ENCODE results near the gene STPG2.

DNA sequence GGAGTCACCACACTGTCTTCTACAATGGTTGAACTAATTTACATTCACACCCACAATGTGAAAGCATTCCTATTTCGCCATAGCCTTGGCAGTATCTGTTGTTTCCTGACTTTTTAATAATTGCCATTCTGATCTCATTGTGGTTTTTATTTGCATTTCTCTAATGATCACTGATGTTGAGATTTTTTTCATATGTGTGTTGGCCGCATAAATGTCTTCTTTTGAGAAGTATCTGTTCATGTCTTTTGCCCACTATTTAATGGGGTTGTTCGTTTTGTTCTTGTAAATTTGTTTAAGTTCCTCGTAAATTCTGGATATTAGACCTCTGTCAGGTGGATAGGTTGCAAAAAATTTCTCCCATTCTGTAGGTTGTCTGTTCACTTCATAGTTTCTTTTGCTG is 519.1 kb downstream of the STPG2 start:
- TF ChIP-seq, protein P1, sequence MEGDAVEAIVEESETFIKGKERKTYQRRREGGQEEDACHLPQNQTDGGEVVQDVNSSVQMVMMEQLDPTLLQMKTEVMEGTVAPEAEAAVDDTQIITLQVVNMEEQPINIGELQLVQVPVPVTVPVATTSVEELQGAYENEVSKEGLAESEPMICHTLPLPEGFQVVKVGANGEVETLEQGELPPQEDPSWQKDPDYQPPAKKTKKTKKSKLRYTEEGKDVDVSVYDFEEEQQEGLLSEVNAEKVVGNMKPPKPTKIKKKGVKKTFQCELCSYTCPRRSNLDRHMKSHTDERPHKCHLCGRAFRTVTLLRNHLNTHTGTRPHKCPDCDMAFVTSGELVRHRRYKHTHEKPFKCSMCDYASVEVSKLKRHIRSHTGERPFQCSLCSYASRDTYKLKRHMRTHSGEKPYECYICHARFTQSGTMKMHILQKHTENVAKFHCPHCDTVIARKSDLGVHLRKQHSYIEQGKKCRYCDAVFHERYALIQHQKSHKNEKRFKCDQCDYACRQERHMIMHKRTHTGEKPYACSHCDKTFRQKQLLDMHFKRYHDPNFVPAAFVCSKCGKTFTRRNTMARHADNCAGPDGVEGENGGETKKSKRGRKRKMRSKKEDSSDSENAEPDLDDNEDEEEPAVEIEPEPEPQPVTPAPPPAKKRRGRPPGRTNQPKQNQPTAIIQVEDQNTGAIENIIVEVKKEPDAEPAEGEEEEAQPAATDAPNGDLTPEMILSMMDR (IDR thresholded peaks at IDR 0.05) = no peak
- TF ChIP-seq POLR2A (IDR thresholded peaks at IDR 0.05) = no peak

All from ovary (tissue), 3 donors.